Subcutaneous abdominal adipose tissue (tissue), 5 donors: ENCODE measurements around the gene CELSR1.

Experiments used
- H3K27ac ChIP-seq: one replicate; pipeline ENCODE4 v1.7.0; 2013; ENCODE audit warnings: low read depth, mild to moderate bottlenecking, inconsistent platforms, low read length, moderate library complexity
- H3K27me3 ChIP-seq, 5 donors: one replicate each; pipeline ENCODE4 v1.7.0; 2013; ENCODE audit warnings: low read length in 5 of 5, inconsistent platforms in 1 of 5; ENCODE audit not compliant: control insufficient read depth in 5 of 5, insufficient read depth in 4 of 5
- H3K36me3 ChIP-seq, 5 donors: one replicate each; pipeline ENCODE4 v1.7.0; 2013; ENCODE audit warnings: low read length in 5 of 5; ENCODE audit not compliant: control insufficient read depth in 5 of 5, insufficient read depth in 5 of 5
- H3K4me1 ChIP-seq, 5 donors: one replicate each; pipeline ENCODE4 v1.7.0; 2013; ENCODE audit warnings: low read length in 5 of 5, mild to moderate bottlenecking in 3 of 5, moderate library complexity in 1 of 5; ENCODE audit not compliant: control insufficient read depth in 5 of 5, insufficient read depth in 5 of 5
- H3K4me3 ChIP-seq, 5 donors: one replicate each; pipeline ENCODE4 v1.7.0; 2013; ENCODE audit warnings: low read length in 5 of 5, low read depth in 1 of 5
- H3K9ac ChIP-seq, 5 donors: one replicate each; pipeline ENCODE4 v1.7.0; 2013; ENCODE audit warnings: low read length in 5 of 5, mild to moderate bottlenecking in 4 of 5, moderate library complexity in 3 of 5
- H3K9me3 ChIP-seq, 5 donors: one replicate each; pipeline ENCODE4 v1.7.0; 2013; ENCODE audit warnings: low read length in 5 of 5; ENCODE audit not compliant: control insufficient read depth in 5 of 5
- donor health status: healthy.
- donor health status: healthy.
- donor health status: healthy.
- donor health status: healthy.
- donor health status: healthy.

CELSR1 gene

DNA sequence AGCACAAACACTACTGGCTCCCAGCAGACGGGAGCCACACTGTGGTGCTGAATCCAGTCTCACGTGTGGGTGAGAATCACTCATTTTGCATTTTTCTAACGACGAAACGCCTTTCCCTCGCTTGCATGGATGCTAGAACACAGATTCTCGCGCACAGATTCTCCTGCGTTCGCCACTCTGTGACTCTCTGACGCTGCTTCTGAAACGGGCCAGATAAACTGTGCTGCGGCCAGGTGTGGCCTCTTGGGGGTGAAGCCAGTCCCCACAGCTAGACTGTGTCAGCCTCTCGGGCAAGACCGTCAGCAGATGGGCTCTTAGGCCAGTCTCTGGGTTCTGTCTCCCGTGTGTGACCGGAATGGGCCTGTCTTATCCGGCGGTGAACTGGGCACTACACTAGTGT is 157.4 kb downstream of the CELSR1 start:
- peaks cover 0 to 2% (median 0%) of the 10 kb centered on the region in 5 donors for H3K4me1 ChIP-seq

DNA sequence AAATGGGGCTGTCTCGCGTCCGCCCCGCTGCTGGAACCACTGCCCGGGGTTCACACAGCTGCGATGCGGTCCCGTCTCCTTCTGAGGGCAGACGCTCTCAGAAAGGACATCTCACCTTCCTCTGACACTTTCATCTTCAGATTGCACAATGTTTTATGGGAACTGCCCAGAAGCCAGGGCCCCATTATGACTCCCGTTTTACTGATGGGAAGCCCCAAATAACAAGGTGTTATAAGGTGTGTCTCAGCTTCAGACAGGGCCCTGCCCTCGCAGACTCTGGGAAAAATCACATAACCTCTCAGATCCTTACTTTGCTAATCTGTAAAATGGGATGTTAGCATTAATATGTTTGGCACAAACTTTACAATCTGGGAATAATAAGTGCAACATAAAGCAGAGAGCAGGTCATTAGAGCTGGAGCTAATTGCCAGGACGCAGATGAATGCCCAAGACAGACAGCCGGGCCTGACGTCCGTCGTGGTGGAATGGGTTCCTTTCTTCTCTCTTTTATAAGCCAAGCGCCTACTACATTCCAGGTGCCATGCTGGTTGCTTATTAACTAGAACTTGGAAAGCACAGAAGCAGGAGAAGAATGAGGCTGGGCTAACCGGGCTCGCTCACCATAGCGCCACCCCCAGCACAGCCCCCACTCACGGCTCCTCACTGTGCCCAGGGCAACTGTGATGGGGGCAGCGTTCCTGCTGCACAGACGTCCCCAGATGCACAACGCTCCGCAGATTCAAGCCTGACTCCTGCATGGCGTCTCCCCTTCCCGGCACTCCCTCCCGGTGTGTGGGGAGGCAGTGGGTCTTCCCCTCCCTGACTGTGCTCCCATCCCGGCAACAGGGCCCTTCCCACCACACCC is 158.1 kb downstream of the CELSR1 start:
- Histone ChIP-seq H3K27me3 (peaks cover 0 to 20% (median 15%) of the 10 kb centered on the region in 5 donors), H3K4me3 (no peak overlapping the region), H3K4me1 (peaks cover 0 to 2% (median 0%) of the 10 kb centered on the region in 5 donors), H3K36me3 (no peaks in the 10 kb centered on the region), H3K9me3 (peaks cover 0 to 18% (median 5%) of the 10 kb centered on the region in 5 donors), H3K9ac (no peak overlapping the region), H3K27ac (no peak overlapping the region)

More for the DNA sequence above, 157.4 kb downstream of the CELSR1 start:
- peaks cover 0 to 17% (median 15%) of the 10 kb centered on the region in 5 donors for H3K27me3 ChIP-seq
- peaks cover 0 to 15% (median 5%) of the 10 kb centered on the region in 5 donors for H3K9me3 ChIP-seq
- no peak overlapping the region for H3K27ac ChIP-seq
- H3K9ac ChIP-seq: no peak overlapping the region
- no peak overlapping the region for H3K4me3 ChIP-seq
- H3K36me3 ChIP-seq: no peaks in the 10 kb centered on the region

DNA sequence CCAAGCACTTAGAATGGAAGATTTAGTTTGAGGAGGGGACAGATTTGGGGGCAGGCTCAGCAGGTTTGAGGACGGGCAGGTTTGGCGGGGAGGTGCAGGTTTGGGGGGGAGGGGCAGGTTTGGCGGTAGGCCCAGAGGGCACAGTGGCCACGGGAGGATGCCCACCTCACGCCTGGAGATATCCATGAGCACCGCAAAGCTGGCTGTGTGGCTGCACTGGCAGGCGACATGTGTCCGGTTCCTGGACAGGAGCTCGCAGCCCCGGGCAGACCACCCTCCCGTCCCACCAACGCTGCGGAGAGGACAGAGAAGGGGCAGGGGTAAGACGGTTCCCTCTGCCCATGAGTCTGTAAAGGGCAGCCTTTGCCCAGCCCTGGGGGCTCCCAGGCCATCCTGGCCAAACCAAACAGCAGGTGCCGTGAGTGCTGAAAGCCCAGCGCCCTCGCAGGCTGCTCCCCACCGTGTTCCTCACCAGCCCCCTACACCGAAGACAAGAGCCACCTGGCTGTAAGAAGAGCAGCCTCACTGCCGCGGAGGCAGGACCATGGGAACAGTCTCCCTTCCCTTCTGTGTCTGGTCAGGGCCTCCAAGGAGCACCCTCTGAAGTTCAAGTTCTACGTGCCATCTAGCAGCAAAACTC is 158.9 kb downstream of the CELSR1 start:
- no peak overlapping the region for H3K9ac ChIP-seq
- peaks cover 0 to 18% (median 5%) of the 10 kb centered on the region in 5 donors for H3K9me3 ChIP-seq
- no peak overlapping the region for H3K4me3 ChIP-seq
- peaks cover 0 to 20% (median 15%) of the 10 kb centered on the region in 5 donors for H3K27me3 ChIP-seq
- no peak overlapping the region for H3K27ac ChIP-seq
- peaks cover 0 to 4% (median 0%) of the 10 kb centered on the region in 5 donors for H3K4me1 ChIP-seq
- no peaks in the 10 kb centered on the region for H3K36me3 ChIP-seq

DNA sequence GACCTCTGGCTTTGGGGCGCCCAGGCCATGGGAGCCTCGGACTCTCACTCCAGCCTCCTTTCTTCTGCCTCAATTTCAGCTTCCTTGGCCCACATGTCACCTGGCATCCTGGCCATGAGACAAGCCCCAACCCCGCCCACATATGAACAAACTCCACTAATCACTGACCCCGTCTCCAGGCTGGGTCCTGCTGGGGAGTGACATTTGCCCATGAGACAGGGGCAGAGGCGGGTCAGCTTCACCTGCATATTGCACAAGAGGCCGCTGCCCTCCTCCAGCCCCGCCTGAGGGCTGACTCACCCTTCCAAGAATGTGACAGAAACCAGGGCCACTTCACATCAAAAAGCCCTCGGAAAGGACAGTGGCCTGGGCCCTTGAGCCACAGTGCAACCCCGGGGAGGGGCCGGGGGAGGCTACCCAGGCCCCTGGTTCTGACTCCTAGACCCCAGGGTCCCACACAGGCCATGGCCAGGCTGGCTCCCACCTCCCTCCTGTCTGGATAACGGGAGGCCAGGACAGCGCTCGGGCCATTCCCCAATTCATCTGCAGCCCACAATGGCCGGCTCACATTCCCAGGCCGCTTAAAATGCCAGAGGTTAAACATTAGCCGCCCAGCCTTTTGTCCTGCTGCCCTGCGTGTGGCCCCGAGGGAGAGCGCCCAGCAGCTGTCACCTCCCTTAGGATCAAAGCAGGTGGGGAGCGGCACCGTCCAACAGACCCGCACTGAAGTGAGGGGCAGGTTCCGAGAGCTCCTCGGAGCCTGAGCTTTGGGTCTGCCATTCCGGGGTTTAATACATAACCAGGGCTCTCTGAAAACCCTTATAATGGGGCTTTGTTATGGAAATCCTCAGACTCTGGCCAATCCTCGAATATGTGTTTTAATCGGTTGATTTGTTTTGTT is 159.6 kb downstream of the CELSR1 start:
- H3K36me3 ChIP-seq: no peaks in the 10 kb centered on the region
- no peak overlapping the region for H3K27ac ChIP-seq
- H3K4me3 ChIP-seq: no peak overlapping the region
- peaks cover 0 to 24% (median 18%) of the 10 kb centered on the region in 5 donors for H3K27me3 ChIP-seq
- H3K9me3 ChIP-seq: peaks cover 0 to 18% (median 5%) of the 10 kb centered on the region in 5 donors
- H3K4me1 ChIP-seq: peaks cover 0 to 4% (median 0%) of the 10 kb centered on the region in 5 donors
- H3K9ac ChIP-seq: no peak overlapping the region

DNA sequence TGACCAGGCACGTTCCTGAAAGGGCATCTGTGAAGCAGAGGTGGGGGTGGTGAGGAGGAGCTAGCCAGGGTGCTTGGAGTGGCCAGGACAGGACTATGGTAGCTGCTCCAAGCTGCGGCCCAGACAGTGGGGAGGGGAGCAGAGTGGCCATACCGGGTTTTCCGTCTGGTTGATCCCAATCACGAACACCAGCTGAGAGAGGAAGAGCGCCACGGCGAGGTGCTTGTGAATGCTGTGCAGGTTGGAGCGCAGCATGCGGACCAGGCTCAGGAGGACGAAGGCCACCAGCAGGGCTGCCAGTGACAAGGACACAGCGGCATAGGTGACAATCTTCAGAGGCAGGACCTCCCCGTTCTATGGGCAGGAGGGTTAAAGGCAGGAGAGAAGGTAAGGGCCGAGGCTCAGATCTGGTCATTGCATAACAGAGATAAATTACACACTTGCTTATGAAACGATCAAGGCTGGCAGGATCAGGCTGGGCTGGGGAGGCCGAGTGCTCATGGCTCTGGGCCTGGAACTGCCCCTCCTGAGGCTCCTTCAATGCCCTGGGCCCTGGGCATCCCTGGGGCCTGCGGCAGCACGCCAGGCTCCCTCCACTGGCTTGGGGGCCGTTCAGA is 160.4 kb downstream of the CELSR1 start:
- peaks cover 0 to 4% (median 0%) of the 10 kb centered on the region in 5 donors for H3K4me1 ChIP-seq
- peaks cover 0 to 18% (median 5%) of the 10 kb centered on the region in 5 donors for H3K9me3 ChIP-seq
- no peak overlapping the region for H3K9ac ChIP-seq
- H3K36me3 ChIP-seq: no peaks in the 10 kb centered on the region
- H3K4me3 ChIP-seq: no peak overlapping the region
- no peak overlapping the region for H3K27ac ChIP-seq
- H3K27me3 ChIP-seq: peaks cover 0 to 27% (median 18%) of the 10 kb centered on the region in 5 donors

DNA sequence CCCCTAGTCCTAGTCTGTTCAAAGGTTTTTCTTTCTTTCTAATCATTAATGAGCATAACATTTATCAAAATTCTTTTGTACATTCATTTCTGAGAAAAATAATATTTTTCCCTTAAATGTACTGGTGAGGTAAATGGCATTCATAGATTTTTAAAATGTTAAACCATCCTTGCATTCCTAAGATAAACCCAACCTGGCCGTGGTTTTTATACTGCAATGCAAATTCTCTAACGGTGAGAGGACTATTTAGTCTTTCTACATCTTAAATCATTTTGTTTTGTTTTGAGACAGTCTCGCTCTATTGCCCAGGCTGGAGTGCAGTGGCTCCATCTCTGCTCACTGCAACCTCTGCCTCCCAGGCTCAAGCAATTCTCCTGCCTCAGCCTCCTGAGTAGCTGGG is 161.3 kb downstream of the CELSR1 start:
- no peak overlapping the region for H3K4me3 ChIP-seq
- H3K36me3 ChIP-seq: no peaks in the 10 kb centered on the region
- peaks cover 0 to 4% (median 0%) of the 10 kb centered on the region in 5 donors for H3K4me1 ChIP-seq
- peaks cover 0 to 18% (median 5%) of the 10 kb centered on the region in 5 donors for H3K9me3 ChIP-seq
- H3K9ac ChIP-seq: no peak overlapping the region
- peaks cover 0 to 27% (median 17%) of the 10 kb centered on the region in 5 donors for H3K27me3 ChIP-seq
- no peak overlapping the region for H3K27ac ChIP-seq

DNA sequence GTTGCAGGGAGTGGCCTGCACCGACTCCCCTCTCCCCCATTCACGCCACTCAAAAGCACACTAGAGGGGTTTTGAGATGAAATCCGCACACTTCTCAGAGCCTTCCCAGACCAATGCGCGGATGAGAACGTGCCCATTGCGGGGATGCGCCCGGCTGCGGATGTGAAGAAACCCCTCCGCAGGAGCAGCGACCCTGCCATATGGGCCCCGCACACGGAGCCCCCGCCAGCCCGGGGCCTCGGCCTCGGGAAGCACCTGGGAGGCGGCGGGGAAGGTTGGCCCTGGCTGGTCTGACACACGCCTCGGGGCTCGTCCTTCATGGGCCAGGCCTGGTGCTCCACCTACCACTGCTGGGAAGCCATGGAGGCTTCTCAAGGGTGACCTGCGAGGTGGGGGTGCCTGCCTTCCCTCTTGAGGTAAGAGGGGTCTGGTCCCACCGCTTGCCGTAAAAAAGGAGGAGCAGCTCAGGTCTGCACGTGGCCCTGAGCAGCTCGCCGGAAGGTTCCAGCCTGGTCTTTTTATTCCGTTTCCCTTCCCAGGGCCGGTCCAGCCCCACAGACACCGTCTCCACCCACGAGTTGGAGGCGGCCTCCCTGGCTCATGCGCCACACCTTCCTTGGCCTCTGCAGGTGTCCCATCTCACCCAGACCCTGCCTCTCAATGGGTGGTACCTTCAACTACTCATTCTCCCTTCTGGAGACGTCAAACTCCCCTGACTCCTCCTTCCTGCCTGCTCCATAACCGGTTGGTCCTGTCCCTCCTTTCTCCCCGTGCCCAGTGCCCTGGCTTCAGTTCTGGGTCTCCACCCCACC is 162.6 kb downstream of the CELSR1 start:
- no peak overlapping the region for H3K4me3 ChIP-seq
- H3K27me3 ChIP-seq: peaks cover 0 to 30% (median 12%) of the 10 kb centered on the region in 5 donors
- H3K4me1 ChIP-seq: peaks cover 0 to 4% (median 0%) of the 10 kb centered on the region in 5 donors
- no peaks in the 10 kb centered on the region for H3K36me3 ChIP-seq
- no peak overlapping the region for H3K27ac ChIP-seq
- H3K9me3 ChIP-seq: peaks cover 0 to 18% (median 5%) of the 10 kb centered on the region in 5 donors
- H3K9ac ChIP-seq: no peak overlapping the region

DNA sequence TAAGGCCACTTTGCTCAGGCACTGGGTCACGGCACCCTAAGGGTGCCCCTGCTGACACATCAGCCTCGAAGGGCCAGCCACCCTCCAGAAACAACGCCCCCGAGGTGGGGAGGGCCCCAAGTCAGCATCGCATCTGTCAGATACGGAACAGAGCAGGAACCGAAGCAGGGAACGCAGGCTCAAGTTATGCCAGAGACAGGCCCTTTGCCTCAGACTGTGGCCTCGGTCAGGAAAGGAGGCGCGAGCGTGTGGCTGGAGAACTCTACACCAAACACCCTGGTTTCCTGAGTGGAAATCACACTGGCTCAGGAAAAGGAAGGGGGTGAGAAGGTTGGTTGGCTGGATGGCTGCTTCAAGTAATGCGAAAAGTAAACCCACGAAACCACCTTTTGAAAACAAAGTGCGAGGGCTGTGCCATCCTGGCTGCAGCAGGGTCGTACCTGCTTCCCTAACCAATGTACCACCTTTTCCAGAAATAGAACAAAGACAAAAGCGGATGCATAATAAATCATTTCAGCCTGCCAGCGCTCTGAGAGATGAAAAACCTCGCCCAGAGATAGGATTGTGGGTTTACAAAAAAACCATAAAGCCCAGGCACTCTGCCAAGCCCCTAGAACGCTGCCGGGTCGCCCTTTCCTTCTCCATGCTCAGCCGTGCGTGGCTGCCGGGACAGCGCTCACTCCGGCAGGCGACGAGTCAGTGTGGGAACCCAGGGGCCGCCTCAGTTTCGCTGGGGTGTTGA is 163.3 kb downstream of the CELSR1 start:
- Histone ChIP-seq H3K4me3 (no peak overlapping the region), H3K4me1 (peaks cover 0 to 4% (median 0%) of the 10 kb centered on the region in 5 donors), H3K9me3 (peaks cover 0 to 18% (median 5%) of the 10 kb centered on the region in 5 donors), H3K36me3 (no peaks in the 10 kb centered on the region), H3K27me3 (peaks cover 0 to 25% (median 8%) of the 10 kb centered on the region in 5 donors), H3K9ac (no peak overlapping the region), H3K27ac (no peak overlapping the region)
